DOHH2 (cell line): ENCODE measurements around the gene C14orf132.

Experiments
- EZH2phosphoT487 ChIP-seq: fragments of 200-600 bp; sonication (generic); IDR thresholded peaks from 2 replicates; pipeline ENCODE4 v1.6.1; 2017; ENCODE audit warnings: borderline replicate concordance, mild to moderate bottlenecking, antibody characterized with exemption, low read length, moderate library complexity, mixed read lengths
- TF ChIP-seq, protein P1 (sequence below): fragments of 200-600 bp; sonication (generic); IDR thresholded peaks from one replicate; pipeline ENCODE4 v1.5.1; 2014; ENCODE audit warnings: antibody characterized with exemption, mild to moderate bottlenecking, low read depth, low read length; ENCODE audit not compliant: poor library complexity, severe bottlenecking

GRCh38 chr14:96097752-96098151 lies 58.6 kb downstream of the C14orf132 start:
- TF ChIP-seq, protein P1, sequence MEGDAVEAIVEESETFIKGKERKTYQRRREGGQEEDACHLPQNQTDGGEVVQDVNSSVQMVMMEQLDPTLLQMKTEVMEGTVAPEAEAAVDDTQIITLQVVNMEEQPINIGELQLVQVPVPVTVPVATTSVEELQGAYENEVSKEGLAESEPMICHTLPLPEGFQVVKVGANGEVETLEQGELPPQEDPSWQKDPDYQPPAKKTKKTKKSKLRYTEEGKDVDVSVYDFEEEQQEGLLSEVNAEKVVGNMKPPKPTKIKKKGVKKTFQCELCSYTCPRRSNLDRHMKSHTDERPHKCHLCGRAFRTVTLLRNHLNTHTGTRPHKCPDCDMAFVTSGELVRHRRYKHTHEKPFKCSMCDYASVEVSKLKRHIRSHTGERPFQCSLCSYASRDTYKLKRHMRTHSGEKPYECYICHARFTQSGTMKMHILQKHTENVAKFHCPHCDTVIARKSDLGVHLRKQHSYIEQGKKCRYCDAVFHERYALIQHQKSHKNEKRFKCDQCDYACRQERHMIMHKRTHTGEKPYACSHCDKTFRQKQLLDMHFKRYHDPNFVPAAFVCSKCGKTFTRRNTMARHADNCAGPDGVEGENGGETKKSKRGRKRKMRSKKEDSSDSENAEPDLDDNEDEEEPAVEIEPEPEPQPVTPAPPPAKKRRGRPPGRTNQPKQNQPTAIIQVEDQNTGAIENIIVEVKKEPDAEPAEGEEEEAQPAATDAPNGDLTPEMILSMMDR = no peak
- no peak for TF ChIP-seq EZH2phosphoT487
